Measurements from ENCODE around the gene ABCB6.

DNA sequence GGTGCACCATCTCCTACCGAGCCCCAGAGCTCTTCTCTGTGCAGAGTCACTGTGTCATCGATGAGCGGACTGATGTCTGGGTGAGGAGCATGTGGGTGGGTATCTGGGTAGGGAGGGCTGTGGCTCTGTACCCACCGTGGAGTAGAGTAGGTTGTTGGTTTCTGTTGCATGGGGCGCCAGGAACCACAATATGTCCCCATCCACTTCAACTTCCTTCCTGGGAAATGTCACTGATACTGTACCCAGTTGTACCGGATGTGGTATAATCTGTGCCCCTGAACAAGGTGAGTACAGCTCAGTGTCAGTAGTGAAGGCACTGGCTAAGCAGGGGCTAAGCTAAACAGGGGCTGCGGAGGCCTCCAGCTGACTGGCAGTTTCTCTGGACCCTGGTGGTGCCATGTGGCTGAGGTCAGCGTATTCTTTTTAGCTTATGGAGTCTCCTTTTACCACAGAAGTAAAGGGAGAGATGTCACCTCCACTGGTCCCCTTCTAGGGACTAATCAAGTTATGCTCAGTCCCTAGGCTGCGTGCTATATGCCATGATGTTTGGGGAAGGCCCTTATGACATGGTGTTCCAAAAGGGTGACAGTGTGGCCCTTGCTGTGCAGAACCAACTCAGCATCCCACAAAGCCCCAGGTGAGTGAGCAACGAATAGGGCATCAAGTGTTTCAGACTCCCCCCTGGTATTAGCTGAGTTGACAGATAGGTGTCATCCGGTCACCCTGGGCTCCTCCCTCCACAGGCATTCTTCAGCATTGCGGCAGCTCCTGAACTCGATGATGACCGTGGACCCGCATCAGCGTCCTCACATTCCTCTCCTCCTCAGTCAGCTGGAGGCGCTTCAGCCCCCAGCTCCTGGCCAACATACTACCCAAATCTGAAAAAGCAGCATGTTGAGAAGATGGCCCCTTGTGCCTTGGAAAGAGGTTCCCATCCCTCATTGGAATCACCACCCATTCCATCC is 29.2 kb upstream of the ABCB6 start:
- TF ChIP-seq POLR2A (IDR thresholded peaks at IDR 0.05): no peak
- TF ChIP-seq, protein P1, sequence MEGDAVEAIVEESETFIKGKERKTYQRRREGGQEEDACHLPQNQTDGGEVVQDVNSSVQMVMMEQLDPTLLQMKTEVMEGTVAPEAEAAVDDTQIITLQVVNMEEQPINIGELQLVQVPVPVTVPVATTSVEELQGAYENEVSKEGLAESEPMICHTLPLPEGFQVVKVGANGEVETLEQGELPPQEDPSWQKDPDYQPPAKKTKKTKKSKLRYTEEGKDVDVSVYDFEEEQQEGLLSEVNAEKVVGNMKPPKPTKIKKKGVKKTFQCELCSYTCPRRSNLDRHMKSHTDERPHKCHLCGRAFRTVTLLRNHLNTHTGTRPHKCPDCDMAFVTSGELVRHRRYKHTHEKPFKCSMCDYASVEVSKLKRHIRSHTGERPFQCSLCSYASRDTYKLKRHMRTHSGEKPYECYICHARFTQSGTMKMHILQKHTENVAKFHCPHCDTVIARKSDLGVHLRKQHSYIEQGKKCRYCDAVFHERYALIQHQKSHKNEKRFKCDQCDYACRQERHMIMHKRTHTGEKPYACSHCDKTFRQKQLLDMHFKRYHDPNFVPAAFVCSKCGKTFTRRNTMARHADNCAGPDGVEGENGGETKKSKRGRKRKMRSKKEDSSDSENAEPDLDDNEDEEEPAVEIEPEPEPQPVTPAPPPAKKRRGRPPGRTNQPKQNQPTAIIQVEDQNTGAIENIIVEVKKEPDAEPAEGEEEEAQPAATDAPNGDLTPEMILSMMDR (IDR thresholded peaks at IDR 0.05): no peak
- no peak for TF ChIP-seq POLR2AphosphoS5 (IDR thresholded peaks at IDR 0.05; ENCODE audit: insufficient read depth in 1 of 2, low read depth in 1 of 2)

All from vagina (tissue), 2 donors.